NCI-H774 (cell line): ENCODE measurements around the gene ZNF827.
"Not testable (repeated sequence)": the region's sequence is repeated elsewhere in the genome, so short reads cannot be mapped to it uniquely, and the experiment has no call there.

ENCODE experiments used
- DNase-seq: peaks from one replicate; lab custom pipeline; 2025; lab: John Stamatoyannopoulos, UW

Gene ZNF827

GRCh38 chr4:145863191-145863590 lies 75.4 kb downstream of the ZNF827 start:
- DNase-seq = no peak

- DNase-seq = no peak
Measured at GRCh38 chr4:145861336-145862318, 77.0 kb downstream of the ZNF827 start.

DNA sequence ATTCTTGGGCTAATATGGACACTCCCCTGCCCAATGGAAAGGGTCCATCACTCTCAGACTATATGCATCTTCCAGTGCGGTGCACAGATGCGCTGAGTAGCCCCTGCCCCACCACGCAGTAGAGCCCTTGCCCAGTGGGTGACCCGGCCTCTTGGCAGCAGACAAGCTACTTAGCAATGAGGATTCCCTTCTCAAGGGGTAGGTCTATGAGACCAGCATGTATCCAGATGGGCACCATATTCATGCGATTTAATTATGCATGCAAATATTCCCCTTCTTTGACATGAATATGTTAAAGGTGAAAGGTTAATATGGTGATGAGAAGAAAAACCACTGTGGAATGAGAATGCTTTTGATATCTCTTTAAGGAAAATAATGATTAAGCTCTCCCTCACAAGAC lies 77.7 kb downstream of the ZNF827 start:
- DNase-seq = no peak

GRCh38 chr4:145860446-145860845 lies 78.2 kb downstream of the ZNF827 start:
- DNase-seq = no peak

DNA sequence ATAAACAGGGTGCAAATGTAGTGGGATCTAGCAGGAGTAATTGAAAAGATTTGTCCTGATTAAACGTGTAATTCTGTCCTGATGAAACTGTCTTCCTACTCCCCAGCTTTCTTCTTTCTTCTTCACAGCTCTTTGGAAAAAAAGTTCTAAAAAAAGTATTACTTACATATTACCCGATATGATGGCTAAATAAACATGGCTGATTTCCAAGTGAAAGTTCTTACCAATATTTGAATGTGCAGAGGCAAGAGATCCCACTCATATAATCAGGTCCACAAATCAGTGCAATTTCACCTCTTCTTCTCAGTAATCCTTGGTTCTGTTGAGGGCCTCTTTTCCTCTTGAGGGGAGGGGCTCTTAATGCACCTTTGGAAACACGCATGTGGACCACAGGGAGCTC lies 78.7 kb downstream of the ZNF827 start:
- no peak for DNase-seq

- no peak for DNase-seq
Measured at GRCh38 chr4:145859426-145859825, 79.2 kb downstream of the ZNF827 start.

GRCh38 chr4:145852256-145852839 lies 86.3 kb downstream of the ZNF827 start:
- no peak for DNase-seq

DNA sequence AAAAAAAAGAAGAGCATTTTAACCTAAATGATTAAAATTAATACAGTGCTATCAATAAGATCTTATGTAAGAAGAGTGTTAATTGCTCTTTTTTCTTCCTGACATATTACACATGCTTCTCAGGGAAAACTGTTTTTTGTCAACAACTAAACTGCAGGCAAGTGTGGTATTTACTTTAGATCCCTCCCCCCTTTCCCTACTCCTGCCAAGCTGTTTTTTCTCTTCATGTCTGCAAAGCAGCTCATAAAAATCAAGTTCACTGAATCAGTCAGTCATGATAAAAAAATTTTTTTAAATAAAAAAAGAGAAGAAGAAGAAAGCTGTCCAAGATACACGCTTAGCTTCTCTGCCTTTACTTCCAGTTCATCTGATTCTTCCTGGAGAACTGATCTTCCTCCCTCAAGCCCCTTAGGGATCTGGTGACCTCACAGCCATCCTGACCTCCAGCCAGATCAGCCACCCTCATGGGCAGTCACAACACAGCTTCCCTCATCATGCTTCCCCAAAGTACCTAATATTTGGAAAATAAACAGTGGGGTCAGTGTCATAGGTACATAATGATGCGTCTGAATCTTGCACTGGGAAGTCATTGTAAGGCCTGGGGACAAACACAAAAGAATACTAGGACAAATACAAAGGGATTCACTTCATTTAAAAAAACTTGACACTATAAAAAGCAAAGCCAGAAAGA lies 87.0 kb downstream of the ZNF827 start:
- no peak for DNase-seq

DNA sequence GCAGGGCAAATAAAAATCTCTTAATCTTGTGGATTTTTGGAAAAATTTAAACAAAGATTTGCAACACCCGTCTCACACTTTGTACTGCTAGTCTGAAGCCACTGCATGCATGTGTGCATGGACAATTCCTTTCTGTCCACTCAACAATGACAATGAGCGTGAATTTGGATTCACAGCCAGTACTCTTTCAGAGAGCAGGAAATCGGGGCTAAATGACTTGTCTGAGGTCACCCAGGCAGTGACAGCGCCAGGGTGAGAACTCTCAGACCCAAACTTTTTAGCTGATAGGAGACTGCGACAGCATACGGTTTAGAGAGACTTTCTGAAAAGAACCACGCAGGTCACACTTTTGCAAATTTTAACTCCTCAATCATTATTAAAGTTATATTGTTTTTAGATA lies 90.9 kb downstream of the ZNF827 start:
- no peak for DNase-seq

GRCh38 chr4:145845118-145845517 lies 93.5 kb downstream of the ZNF827 start:
- DNase-seq = no peak

- DNase-seq = no peak
Measured at GRCh38 chr4:145843639-145844038, 95.0 kb downstream of the ZNF827 start.

DNA sequence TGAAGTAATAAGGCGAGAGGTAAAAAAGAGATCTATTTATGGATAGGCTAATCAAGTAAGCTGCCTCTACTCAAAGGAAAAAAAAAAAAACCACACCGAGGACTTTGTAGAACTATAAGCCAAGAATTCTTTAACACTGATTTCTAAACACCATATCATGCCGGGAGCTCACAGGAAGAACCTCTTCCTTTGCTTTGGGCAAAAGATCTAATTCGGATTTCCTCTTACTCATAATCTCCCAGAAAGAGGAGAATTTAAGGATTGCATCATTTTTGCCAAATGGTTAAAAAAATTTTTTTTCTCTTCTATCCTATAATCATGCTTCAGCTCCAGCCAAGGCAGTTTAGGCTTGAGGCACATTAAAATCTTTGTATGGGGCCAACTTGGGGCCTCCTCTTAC lies 95.5 kb downstream of the ZNF827 start:
- DNase-seq = no peak

DNA sequence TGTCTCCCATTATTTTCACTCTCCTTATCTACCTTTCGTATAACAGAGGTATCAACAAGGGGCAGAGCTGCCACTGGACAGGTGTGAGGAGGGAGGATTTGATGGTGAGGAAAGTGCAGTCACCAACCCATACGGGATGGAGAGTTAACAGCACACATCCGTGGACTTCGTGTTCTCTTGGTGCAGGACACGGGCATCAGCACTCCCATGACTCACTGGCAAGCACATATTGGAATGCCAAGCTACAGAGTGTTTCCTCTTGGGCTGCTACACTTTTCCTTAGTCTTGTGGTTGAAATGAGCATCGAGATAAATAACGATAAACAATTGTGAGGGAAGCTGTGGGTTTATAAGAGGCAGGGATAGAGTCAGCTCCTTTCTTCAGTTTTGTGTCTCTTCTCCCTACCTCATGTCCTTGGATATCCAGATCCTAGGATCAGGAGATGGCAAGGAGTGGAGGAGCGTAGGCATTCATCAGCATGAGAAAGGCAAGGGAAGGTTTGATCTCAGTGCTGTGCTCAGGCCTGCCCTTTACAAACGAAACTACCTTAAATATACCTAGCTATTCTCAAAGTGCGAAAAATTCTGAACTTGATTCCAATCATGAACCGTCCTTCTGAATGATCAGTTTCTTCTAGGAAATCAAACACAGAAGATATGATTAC lies 96.3 kb downstream of the ZNF827 start:
- no peak for DNase-seq

- no peak for DNase-seq
Measured at GRCh38 chr4:145840801-145841200, 97.8 kb downstream of the ZNF827 start.

DNA sequence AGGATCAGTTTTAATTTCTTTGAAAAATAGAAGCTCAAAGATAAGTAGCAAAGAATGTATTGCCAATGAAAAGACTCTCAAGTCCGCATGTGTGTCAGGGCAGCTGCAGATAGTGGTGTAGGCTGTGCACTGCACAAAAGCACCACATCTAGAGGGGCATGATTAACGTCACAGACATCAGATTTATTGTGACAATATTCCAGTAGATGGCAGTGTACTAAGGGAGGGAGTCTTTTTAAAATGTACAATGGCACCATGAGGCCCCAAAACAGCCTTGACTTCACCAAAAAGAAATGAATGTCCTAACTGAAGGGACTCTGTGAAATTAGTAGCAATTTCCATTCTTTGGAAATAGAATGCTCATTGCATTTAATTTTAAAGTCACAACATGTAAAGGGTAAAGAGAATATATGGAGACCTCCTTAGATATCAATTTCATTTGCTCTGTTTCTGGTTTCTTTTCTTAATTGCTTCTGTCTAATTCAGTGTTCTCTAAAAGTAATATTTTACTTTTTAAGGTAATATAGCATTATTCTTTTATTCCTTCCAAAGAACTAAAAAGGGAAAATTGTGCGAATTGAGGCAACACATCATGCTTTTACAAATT lies 98.4 kb downstream of the ZNF827 start:
- DNase-seq = peak; percentile 6

GRCh38 chr4:145839151-145839550 lies 99.5 kb downstream of the ZNF827 start:
- DNase-seq = no peak

GRCh38 chr4:145832384-145832783 lies 106.2 kb downstream of the ZNF827 start:
- DNase-seq = not testable (repeated sequence)

DNA sequence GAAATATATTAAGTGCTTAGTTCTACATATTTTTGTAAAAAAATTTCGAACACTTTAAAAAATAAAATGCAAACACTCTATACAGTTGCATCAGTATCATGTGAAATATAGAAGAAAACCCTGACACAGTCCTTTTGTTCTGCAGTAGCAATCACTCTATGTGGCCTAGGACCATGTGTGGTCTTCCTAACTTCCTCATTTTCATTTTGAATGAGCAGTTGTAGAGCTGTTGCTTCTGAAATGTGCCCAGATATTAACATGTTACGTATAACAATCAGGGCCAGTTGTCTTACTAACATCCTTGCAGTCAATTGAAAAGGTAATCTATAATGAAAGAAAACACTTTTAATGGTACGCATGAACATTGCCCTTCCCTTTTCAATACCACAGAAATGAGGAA lies 107.9 kb downstream of the ZNF827 start:
- no peak for DNase-seq

DNA sequence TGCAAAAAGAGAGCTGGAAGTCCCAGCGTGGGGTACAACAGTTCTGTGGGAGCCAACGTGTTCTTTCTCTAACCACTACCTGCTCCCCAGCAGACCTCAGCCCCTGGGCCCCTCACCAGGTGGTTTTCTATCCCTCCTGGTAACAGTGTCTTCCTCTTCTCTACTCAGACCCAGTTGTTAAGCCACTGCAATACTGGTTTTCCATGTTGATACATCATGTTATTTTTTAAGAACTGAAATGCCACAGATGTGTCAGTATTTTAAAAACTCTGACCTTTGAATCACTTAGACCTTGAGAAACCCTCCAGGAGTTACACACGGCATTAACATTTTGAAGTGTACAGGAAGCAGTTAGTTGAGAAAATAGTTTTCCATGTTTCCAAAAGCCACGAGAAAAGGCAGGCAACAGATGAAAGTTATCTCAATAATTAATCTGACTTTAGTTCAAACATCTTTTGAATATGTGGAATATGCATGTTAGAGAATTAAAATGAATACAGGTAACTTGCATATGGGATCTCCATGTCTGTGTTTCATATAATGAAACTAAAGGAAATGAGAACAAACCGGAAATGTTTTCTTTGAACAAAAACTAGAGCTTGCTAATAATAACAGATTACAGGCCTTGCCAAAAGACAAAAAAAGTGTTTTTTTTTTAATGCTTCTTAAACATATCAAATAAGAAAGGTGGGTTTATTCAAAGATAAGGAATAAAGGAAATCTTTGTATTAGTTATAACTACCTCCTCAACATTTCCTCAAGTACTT lies 108.8 kb downstream of the ZNF827 start:
- DNase-seq = no peak

DNA sequence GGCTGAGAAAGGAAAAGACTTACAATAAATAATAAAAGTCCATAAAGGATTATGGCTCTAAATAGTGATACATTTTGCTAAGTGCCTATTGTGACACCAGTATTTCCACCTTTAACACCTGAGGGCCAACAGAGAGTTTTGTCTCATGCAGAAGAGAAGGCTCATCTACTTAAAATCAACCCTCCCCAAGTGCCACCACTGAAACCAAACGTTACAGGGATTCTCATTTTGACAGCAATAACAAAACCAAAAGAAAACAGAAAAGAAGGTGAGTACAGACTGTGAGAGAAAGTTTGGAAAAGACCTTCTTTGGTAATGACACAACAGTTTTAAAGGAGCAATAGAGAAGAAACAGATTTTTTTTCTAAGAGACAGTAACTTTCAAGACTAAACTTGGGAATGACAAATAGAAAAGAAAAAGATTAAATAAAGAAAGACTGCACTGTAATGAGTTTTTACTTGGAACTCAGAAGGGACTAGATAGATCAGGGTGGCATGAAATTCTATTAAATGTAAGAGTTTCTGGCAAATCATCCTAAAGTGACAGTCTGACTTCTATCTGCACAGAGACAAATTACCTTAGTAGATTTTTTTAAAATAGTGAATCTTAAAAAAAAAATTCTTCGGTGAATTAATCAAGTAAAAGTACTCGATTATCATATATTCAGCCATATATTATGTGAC lies 109.7 kb downstream of the ZNF827 start:
- DNase-seq = no peak

- no peak for DNase-seq
Measured at GRCh38 chr4:145827885-145828284, 110.7 kb downstream of the ZNF827 start.
